Measurements from ENCODE around the gene SLC29A4.
"Not testable (repeated sequence)": the region's sequence is repeated elsewhere in the genome, so short reads cannot be mapped to it uniquely, and the experiment has no call there.

SLC29A4 gene

DNA sequence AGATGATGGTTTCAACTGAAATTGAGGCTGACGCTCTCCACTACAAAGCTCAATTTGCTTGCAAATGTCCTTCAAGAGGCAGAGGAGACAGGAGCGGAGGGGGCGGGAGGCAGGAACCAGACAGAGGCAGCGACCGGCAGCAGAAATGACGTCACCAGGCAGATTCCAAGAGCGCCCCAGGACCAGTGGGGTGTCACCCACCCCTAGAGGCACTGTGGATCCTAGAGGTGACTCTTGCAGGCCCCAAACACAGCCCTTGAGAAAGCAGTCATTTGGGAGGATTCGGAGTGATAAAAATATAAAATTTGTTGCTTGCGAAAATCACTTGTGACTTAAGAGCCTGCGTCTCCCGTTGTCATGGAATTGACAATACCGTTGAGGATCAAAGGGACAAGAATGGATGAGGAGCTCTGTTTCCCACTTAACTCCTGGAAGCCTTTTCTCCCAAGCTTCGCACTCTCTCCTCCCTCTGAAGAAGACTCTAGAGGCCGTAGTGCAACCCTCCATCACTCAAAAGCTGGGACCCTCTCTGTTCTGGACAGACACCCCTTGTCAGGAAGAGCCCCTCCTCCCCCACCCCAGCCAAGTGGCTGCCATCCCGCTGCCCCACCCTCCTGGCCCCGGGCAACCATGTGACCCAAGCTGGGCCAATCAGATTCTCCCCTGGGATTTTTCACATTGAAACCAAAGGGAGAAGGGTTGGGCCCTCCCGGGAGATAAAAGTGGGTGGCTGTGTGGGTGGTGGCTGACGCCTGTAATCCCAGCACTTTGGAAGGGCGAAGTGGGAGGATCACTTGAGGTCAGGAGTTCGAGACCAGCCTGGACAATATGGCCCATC lies 16.3 kb upstream of the SLC29A4 start:
- no peak for DNase-seq
- Histone ChIP-seq H3K4me3 (ENCODE audit: low read depth, low read length) (no peak overlapping the region), H3K27ac (no peak overlapping the region), H3K27me3 (replicated peaks) (no peaks in the 10 kb centered on the region), H3K36me3 (replicated peaks) (no peaks in the 10 kb centered on the region)
- no peak for TF ChIP-seq CTCF (IDR thresholded peaks at IDR 0.05; ENCODE audit: low read depth, low read length, missing control alignments)
- in situ Hi-C loops (cut with HindIII; ENCODE audit: low pct_ligation_motif_present, low sequenced_read_pairs): no loop called here

GRCh38 chr7:5267829-5268228 lies 14.9 kb upstream of the SLC29A4 start:
- H3K36me3 ChIP-seq (replicated peaks); DNase-seq; in situ Hi-C loops (cut with HindIII; ENCODE audit: low pct_ligation_motif_present, low sequenced_read_pairs); H3K4me3 ChIP-seq (ENCODE audit: low read depth, low read length); H3K27me3 ChIP-seq (replicated peaks); H3K27ac ChIP-seq: not testable (repeated sequence)

GRCh38 chr7:5269992-5270657 lies 12.6 kb upstream of the SLC29A4 start:
- H3K36me3 ChIP-seq (replicated peaks); DNase-seq; in situ Hi-C loops (cut with HindIII; ENCODE audit: low pct_ligation_motif_present, low sequenced_read_pairs); H3K27me3 ChIP-seq (replicated peaks); H3K27ac ChIP-seq; H3K4me3 ChIP-seq (ENCODE audit: low read depth, low read length): not testable (repeated sequence)

DNA sequence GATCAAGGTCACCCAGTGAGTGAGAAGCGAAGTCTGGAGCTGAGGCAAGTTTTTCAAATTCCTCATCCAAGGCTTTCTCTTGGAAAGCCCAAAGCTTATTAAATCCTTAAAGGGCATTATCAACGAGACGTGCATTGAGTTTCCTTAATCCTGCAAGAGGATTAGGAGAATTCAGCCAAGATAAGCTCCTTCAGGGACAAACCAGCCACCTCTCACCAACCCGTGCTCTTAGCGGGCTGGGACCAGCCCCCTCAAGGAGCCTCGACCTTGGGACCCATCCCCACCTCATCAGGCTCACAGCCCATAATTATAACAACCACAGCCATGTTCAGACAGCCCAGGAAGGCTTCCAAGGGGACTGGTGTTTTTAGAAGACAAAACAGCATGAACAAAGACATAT lies 12.0 kb upstream of the SLC29A4 start:
- H3K27me3 ChIP-seq (replicated peaks): no peaks in the 10 kb centered on the region
- TF ChIP-seq CTCF (IDR thresholded peaks at IDR 0.05; ENCODE audit: low read depth, low read length, missing control alignments): no peak
- DNase-seq: no peak
- in situ Hi-C loops (cut with HindIII; ENCODE audit: low pct_ligation_motif_present, low sequenced_read_pairs): no loop called here
- no peak overlapping the region for H3K4me3 ChIP-seq (ENCODE audit: low read depth, low read length)
- H3K27ac ChIP-seq: no peak overlapping the region
- no peaks in the 10 kb centered on the region for H3K36me3 ChIP-seq (replicated peaks)

DNA sequence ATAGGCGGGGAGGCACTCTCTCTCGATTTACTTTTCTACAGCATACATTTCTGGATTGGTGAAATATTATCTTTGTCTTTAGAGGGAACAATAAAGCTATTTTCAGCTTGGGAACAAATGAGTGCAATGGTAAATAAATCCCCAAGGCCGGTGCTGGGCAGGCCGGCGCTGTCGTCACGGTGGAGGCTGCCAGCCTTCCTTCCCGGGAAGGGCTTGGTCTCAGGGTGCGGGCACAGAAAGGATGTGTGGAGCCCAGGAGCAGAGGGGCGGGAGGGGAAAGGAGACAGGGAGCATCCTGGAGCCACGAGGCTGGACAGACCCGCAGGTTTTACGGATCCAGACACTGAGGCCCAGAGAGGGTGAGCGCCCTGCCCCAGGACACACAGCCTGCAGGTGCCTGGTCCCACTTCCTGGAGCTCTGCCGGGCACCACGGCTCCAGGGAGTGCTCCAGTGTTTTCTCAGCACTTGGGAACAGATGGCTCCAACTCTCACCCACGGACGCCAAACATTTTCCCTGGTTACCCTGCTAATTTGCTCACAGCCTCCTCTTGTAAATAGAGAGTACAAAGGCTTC lies 8.8 kb upstream of the SLC29A4 start:
- DNase-seq; H3K27me3 ChIP-seq (replicated peaks); H3K4me3 ChIP-seq (ENCODE audit: low read depth, low read length); H3K27ac ChIP-seq; H3K36me3 ChIP-seq (replicated peaks); in situ Hi-C loops (cut with HindIII; ENCODE audit: low pct_ligation_motif_present, low sequenced_read_pairs): not testable (repeated sequence)

DNA sequence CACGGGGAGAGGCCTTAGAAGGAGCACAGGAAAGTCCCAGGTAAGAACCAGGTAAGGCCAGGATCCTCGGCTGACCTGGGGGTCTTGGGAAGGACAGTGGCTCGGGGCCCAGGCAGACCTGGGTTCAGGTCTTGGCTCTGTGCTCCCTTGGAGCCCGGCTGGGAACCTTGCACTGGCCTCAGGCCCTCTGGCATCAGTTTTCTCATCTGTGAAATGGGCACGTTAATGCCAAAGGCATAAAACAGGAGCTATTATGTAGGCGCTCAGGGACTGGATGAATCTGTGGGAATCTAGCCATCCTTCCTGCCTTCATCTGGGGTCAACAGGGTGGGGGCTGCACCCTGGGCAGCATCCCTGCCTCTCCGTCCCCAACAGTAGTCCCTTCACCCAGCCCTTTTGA lies 8.3 kb upstream of the SLC29A4 start:
- Histone ChIP-seq H3K27ac (no peak overlapping the region), H3K36me3 (replicated peaks) (no peaks in the 10 kb centered on the region), H3K4me3 (ENCODE audit: low read depth, low read length) (no peak overlapping the region), H3K27me3 (replicated peaks) (no peaks in the 10 kb centered on the region)
- TF ChIP-seq CTCF (IDR thresholded peaks at IDR 0.05; ENCODE audit: low read depth, low read length, missing control alignments): no peak
- no peak for DNase-seq
- in situ Hi-C loops (cut with HindIII; ENCODE audit: low pct_ligation_motif_present, low sequenced_read_pairs): no loop called here

DNA sequence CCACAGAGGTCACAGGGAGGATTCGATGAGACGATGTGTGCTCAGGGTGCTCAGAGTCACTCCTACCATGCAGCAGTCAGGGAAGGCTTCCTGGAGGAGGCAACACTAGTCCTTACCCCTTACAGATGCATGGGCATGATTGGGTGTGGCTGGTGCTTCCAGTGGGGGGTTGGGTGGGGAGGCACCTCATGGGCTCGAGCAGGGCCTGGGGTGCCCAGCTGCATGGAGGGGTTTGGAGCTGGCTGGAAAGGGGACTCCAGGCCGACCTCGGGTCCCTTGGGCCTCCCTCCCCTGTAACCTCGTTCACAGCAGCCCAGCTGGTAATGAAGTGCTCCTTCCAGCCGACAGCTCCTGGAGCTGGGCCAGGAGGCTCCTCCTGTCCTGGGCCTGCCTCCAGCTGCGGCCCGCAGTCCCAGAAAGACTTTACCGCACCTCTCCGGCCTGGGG lies 7.7 kb upstream of the SLC29A4 start:
- H3K27ac ChIP-seq; DNase-seq; in situ Hi-C loops (cut with HindIII; ENCODE audit: low pct_ligation_motif_present, low sequenced_read_pairs); H3K36me3 ChIP-seq (replicated peaks); H3K27me3 ChIP-seq (replicated peaks); H3K4me3 ChIP-seq (ENCODE audit: low read depth, low read length): not testable (repeated sequence)

GRCh38 chr7:5275510-5275909 lies 7.2 kb upstream of the SLC29A4 start:
- H3K36me3 ChIP-seq (replicated peaks); DNase-seq; H3K27me3 ChIP-seq (replicated peaks); H3K4me3 ChIP-seq (ENCODE audit: low read depth, low read length); in situ Hi-C loops (cut with HindIII; ENCODE audit: low pct_ligation_motif_present, low sequenced_read_pairs); H3K27ac ChIP-seq: not testable (repeated sequence)

DNA sequence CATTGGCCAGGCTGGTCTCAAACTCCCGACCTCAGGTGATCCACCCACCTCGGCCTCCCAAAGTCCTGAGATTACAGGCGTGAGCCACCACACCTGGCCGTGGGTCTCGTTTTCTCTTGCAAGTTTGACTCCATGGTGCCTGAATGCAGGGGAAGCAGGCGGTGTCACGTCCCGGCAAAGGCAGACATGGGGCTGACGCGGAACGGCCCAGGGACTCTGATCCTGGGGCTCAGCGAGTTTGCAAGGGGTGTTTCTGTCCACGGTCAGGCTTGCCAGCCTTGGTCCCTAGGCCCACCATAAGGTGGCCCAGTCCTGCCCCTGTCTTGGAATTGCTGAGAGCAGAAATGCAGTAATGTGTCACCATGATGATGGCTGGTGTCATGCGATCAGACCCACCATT lies 6.6 kb upstream of the SLC29A4 start:
- H3K4me3 ChIP-seq (ENCODE audit: low read depth, low read length); H3K27me3 ChIP-seq (replicated peaks); in situ Hi-C loops (cut with HindIII; ENCODE audit: low pct_ligation_motif_present, low sequenced_read_pairs); H3K27ac ChIP-seq; DNase-seq; H3K36me3 ChIP-seq (replicated peaks): not testable (repeated sequence)

Measured in brain microvascular endothelial cell (primary cell).